PC-9 (cell line): ENCODE measurements around the gene CHRNA5. TPM values are rescaled to one million over a fixed set of nuclear protein-coding genes. Genes with fewer than 3 reads are reported as not detected.
"Not testable (repeated sequence)": the region's sequence is repeated elsewhere in the genome, so short reads cannot be mapped to it uniquely, and the experiment has no call there.

Experiments
- BruUV-seq: library from RNA; stranded (reverse); fragments of 400-500 nt; replicated peaks from 2 replicates; lab custom pipeline; 2021; lab: Mats Ljungman, UMichigan
- CTCF ChIA-PET: fragments of 300-600 bp; sonication (Branson Sonifier 250); formaldehyde crosslinking; loops from one replicate; lab custom pipeline; 2022; ENCODE audit warnings: antibody characterized with exemption; lab: Charles Lee
- POLR2A ChIA-PET: fragments of 300-600 bp; sonication (Branson Sonifier 250); formaldehyde crosslinking; loops from one replicate; lab custom pipeline; 2022; ENCODE audit warnings: antibody characterized with exemption; ENCODE audit not compliant: unreplicated experiment; lab: Charles Lee
- DNase-seq, 2 experiments: peaks; one replicate each; pipeline versions ENCODE4 v3.0.0 to v3.0.0-alpha.2; 2015 to 2022; ENCODE audit warnings: mixed read lengths in 1 of 2
- H2AFZ ChIP-seq: fragments of 200-600 bp; sonication (generic); 2 replicates; pipeline ENCODE4 v1.8.1; 2017; ENCODE audit warnings: antibody characterized with exemption
- H3F3A ChIP-seq: fragments of 200-600 bp; sonication (generic); 2 replicates; pipeline ENCODE4 v1.8.1; 2017; ENCODE audit warnings: antibody characterized with exemption, mild to moderate bottlenecking, low read depth; ENCODE audit not compliant: insufficient read depth
- H3K27ac ChIP-seq: fragments of 200-600 bp; sonication (generic); 2 replicates; pipeline ENCODE4 v1.6.1; 2016; ENCODE audit warnings: mixed run types
- H3K27me3 ChIP-seq: fragments of 200-600 bp; sonication (generic); 2 replicates; pipeline ENCODE4 v1.6.1; 2016; ENCODE audit warnings: low read depth, mixed run types; ENCODE audit not compliant: insufficient read depth
- H3K36me3 ChIP-seq: fragments of 200-600 bp; sonication (generic); 2 replicates; pipeline ENCODE4 v1.6.1; 2016; ENCODE audit warnings: low read depth, mixed run types
- H3K4me1 ChIP-seq: fragments of 200-600 bp; sonication (generic); replicated peaks from 2 replicates; pipeline ENCODE4 v1.6.1; 2016; ENCODE audit warnings: mixed run types; ENCODE audit not compliant: insufficient read depth
- H3K4me2 ChIP-seq: fragments of 200-600 bp; sonication (generic); 2 replicates; pipeline ENCODE4 v1.6.1; 2017; ENCODE audit warnings: mixed run types
- H3K4me3 ChIP-seq: fragments of 200-600 bp; sonication (generic); 2 replicates; pipeline ENCODE4 v1.6.1; 2016; ENCODE audit warnings: mixed run types
- H3K79me2 ChIP-seq: fragments of 200-600 bp; sonication (generic); 2 replicates; pipeline ENCODE4 v1.6.1; 2017; ENCODE audit warnings: low read depth, mixed run types
- H3K9me2 ChIP-seq: fragments of 200-600 bp; sonication (generic); 2 replicates; pipeline ENCODE4 v1.8.1; 2017; ENCODE audit warnings: mild to moderate bottlenecking; ENCODE audit not compliant: insufficient read depth
- H3K9me3 ChIP-seq: fragments of 200-600 bp; sonication (generic); 2 replicates; pipeline ENCODE4 v1.8.1; 2016; ENCODE audit warnings: low read depth; ENCODE audit not compliant: insufficient read depth
- H4K20me1 ChIP-seq: fragments of 200-600 bp; sonication (generic); 2 replicates; pipeline ENCODE4 v1.8.1; 2017; ENCODE audit not compliant: insufficient read depth
- CTCF ChIP-seq: fragments of 200-600 bp; sonication (generic); conservative IDR thresholded peaks from 2 replicates; pipeline ENCODE4 v1.6.1; 2017; ENCODE audit warnings: mixed run types, antibody characterized with exemption, mild to moderate bottlenecking, moderate library complexity
- EZH2 ChIP-seq: fragments of 200-600 bp; sonication (generic); IDR thresholded peaks from 2 replicates; pipeline ENCODE4 v1.8.0; 2017; ENCODE audit warnings: antibody characterized with exemption, low read depth
- intact Hi-C: fragments of 100-400 bp; cut with micrococcal nuclease; formaldehyde crosslinking; loops from one replicate; pipeline ENCODE4 v1.10.0; 2022; ENCODE audit not compliant: unreplicated experiment
- total RNA-seq: library from RNA; stranded (reverse); gene quantifications from 2 replicates; pipeline ENCODE4 v1.2.3, GENCODE V29; 2021

CHRNA5 gene
- total RNA-seq, 1 experiment from 2014 or later = 9.5 TPM

GRCh38 chr15:78605680-78606079 lies 40.4 kb downstream of the CHRNA5 start:
- Histone ChIP-seq H3K9me3 (no peaks in the 10 kb centered on the region), H3K27me3 (peaks cover 13% of the 10 kb centered on the region), H2AFZ (no peak overlapping the region), H3K4me2 (no peak overlapping the region), H3F3A (no peaks in the 10 kb centered on the region), H3K36me3 (no peaks in the 10 kb centered on the region), H3K4me1 (no peaks in the 10 kb centered on the region), H3K79me2 (no peaks in the 10 kb centered on the region), H3K27ac (no peak overlapping the region), H3K9me2 (no peaks in the 10 kb centered on the region), H3K4me3 (no peak overlapping the region), H4K20me1 (no peaks in the 10 kb centered on the region)
- DNase-seq = no peak
- TF ChIP-seq EZH2 = no peak
- TF ChIP-seq CTCF = no peak
- ChIA-PET CTCF (no interaction called here), POLR2A (no interaction called here)
- no TSS peak for BruUV-seq
- intact Hi-C loops = no loop called here

GRCh38 chr15:78609551-78609950 lies 44.2 kb downstream of the CHRNA5 start:
- DNase-seq, H3F3A ChIP-seq, H4K20me1 ChIP-seq, H3K79me2 ChIP-seq, H3K36me3 ChIP-seq, CTCF ChIA-PET, H3K4me2 ChIP-seq, H2AFZ ChIP-seq, BruUV-seq, H3K9me3 ChIP-seq, H3K4me3 ChIP-seq, H3K9me2 ChIP-seq, intact Hi-C loops, H3K27ac ChIP-seq, H3K4me1 ChIP-seq, POLR2A ChIA-PET: not testable (repeated sequence)
- peaks cover 19% of the 10 kb centered on the region for H3K27me3 ChIP-seq

- Histone ChIP-seq H3K79me2 (no peaks in the 10 kb centered on the region), H2AFZ (no peak overlapping the region), H3K36me3 (no peaks in the 10 kb centered on the region), H3K9me3 (no peaks in the 10 kb centered on the region), H3K27me3 (peaks cover 6% of the 10 kb centered on the region; the same call in 1 of the 2 replicates), H3K4me3 (no peak overlapping the region), H3K4me2 (no peak overlapping the region), H3F3A (no peaks in the 10 kb centered on the region), H3K27ac (no peak overlapping the region), H4K20me1 (no peaks in the 10 kb centered on the region), H3K9me2 (no peaks in the 10 kb centered on the region), H3K4me1 (no peaks in the 10 kb centered on the region)
- no TSS peak for BruUV-seq
- POLR2A ChIA-PET = no interaction called here
- CTCF ChIA-PET = no interaction called here
- intact Hi-C loops = no loop called here
- DNase-seq = no peak
- TF ChIP-seq EZH2 (no peak), CTCF (no peak)
Measured at GRCh38 chr15:78614021-78614420, 48.7 kb downstream of the CHRNA5 start.

- no peak overlapping the region for H3K4me3 ChIP-seq
- H3K36me3 ChIP-seq = no peaks in the 10 kb centered on the region
- intact Hi-C loops = loop anchor here (5.0 kb wide), 1 partner anchor 137 kb away; no protein-coding TSS in a partner anchor
- no peak overlapping the region for H3K27ac ChIP-seq
- no peak overlapping the region for H2AFZ ChIP-seq
- BruUV-seq = no TSS peak
- CTCF ChIA-PET = interaction anchor here (0.7 kb wide), 1 partner anchor 94 kb away, joined by 3 read pairs; no protein-coding TSS in a partner anchor
- no peaks in the 10 kb centered on the region for H3K9me2 ChIP-seq
- no peaks in the 10 kb centered on the region for H3K79me2 ChIP-seq
- H3F3A ChIP-seq = no peaks in the 10 kb centered on the region
- H3K27me3 ChIP-seq = peaks cover 6% of the 10 kb centered on the region; the same call in 1 of the 2 replicates
- POLR2A ChIA-PET = no interaction called here
- H3K4me1 ChIP-seq = no peaks in the 10 kb centered on the region
- no peak for TF ChIP-seq EZH2
- no peak for TF ChIP-seq CTCF
- H3K4me2 ChIP-seq = no peak overlapping the region
- no peak for DNase-seq
- no peaks in the 10 kb centered on the region for H4K20me1 ChIP-seq
- no peaks in the 10 kb centered on the region for H3K9me3 ChIP-seq
Measured at GRCh38 chr15:78615151-78615589, 49.9 kb downstream of the CHRNA5 start.
